GM12878 (cell line): Measurements from ENCODE around the gene OSBPL5. TPM values are rescaled to one million over a fixed set of nuclear protein-coding genes. Genes with fewer than 3 reads are reported as not detected.

Source experiments
- ATAC-seq: fragments of 200-7000 bp; cut with Tn5 transposase; 3 replicates; pipeline ENCODE4 v1.9.1; 2020; ENCODE audit warnings: mild to moderate bottlenecking, moderate library complexity
- BruUV-seq: library from RNA; stranded (reverse); fragments of 400-500 nt; replicated peaks from 2 replicates; lab custom pipeline; 2021; lab: Mats Ljungman, UMichigan
- CTCF ChIA-PET: fragments of 300-600 bp; sonication (Branson Sonifier 250); formaldehyde crosslinking; extraction: SDS; loops from one replicate; lab custom pipeline; 2021; ENCODE audit warnings: inconsistent platforms; lab: Yijun Ruan, JAX
- POLR2A ChIA-PET: fragments of 350-600 bp; formaldehyde crosslinking; extraction: SDS; loops from one replicate; lab custom pipeline; 2021; ENCODE audit warnings: inconsistent platforms; lab: Charles Lee
- RAD21 ChIA-PET: fragments of 300-600 bp; sonication (Branson Sonifier 250); formaldehyde crosslinking; loops from one replicate; lab custom pipeline; 2023; ENCODE audit warnings: antibody characterized with exemption; ENCODE audit not compliant: unreplicated experiment; lab: Charles Lee
- SMC1A ChIA-PET: fragments of 300-600 bp; sonication (Branson Sonifier 250); formaldehyde crosslinking; loops from one replicate; lab custom pipeline; 2023; ENCODE audit not compliant: unreplicated experiment, uncharacterized antibody; lab: Charles Lee
- DNase-seq: peaks from one replicate; pipeline ENCODE4 v3.0.0-alpha.2; 2011; ENCODE audit warnings: low read depth, low spot score
- FAIRE-seq: peaks from 3 replicates; lab custom pipeline; 2011; peaks lifted over from hg19 to GRCh38; lab: Jason Lieb, UNC
- H2AFZ ChIP-seq: 2 replicates; pipeline ENCODE4 v1.6.0; 2011; ENCODE audit warnings: low read depth, low read length, control low read depth; ENCODE audit not compliant: control insufficient read depth
- H3K27ac ChIP-seq: 2 replicates; pipeline ENCODE4 v1.5.1; 2011; ENCODE audit warnings: control low read depth; ENCODE audit not compliant: control insufficient read depth, insufficient read depth
- H3K27me3 ChIP-seq, 2 experiments: replicated peaks in 1 of 2; 2 replicates each; pipeline versions ENCODE4 v1.6.0 to v1.6.1; 2011; ENCODE audit warnings: low read length in 1 of 2; ENCODE audit not compliant: control insufficient read depth in 2 of 2, insufficient read depth in 2 of 2
- H3K36me3 ChIP-seq, 2 experiments: 2 replicates each; pipeline ENCODE4 v1.5.1; 2011; ENCODE audit warnings: low read length in 1 of 2; ENCODE audit not compliant: control insufficient read depth in 2 of 2, insufficient read depth in 2 of 2
- H3K4me1 ChIP-seq: 2 replicates; pipeline ENCODE4 v1.6.1; 2011; ENCODE audit warnings: mild to moderate bottlenecking, low read length, moderate library complexity, mixed read lengths; ENCODE audit not compliant: control insufficient read depth, insufficient read depth
- H3K4me2 ChIP-seq: 2 replicates; pipeline ENCODE4 v1.6.0; 2011; ENCODE audit warnings: control low read depth; ENCODE audit not compliant: control insufficient read depth, insufficient read depth
- H3K4me3 ChIP-seq: fragments of 200-600 bp; sonication (generic); 2 replicates; pipeline ENCODE4 v1.5.1; 2016
- H3K79me2 ChIP-seq: 2 replicates; pipeline ENCODE4 v1.6.0; 2011; ENCODE audit warnings: low read length; ENCODE audit not compliant: control insufficient read depth, insufficient read depth
- H3K9ac ChIP-seq: 2 replicates; pipeline ENCODE4 v1.8.0; 2011; ENCODE audit warnings: low read length, control low read depth, mixed read lengths; ENCODE audit not compliant: control insufficient read depth, insufficient read depth
- H3K9me3 ChIP-seq: replicated peaks from 3 replicates; pipeline ENCODE4 v1.5.1; 2011; ENCODE audit warnings: mild to moderate bottlenecking, low read length; ENCODE audit not compliant: control insufficient read depth, insufficient read depth
- H4K20me1 ChIP-seq: 2 replicates; pipeline ENCODE4 v1.6.0; 2011; ENCODE audit not compliant: control insufficient read depth, insufficient read depth
- BACH1 ChIP-seq: fragments of 450-650 bp; IDR thresholded peaks from 2 replicates; pipeline ENCODE4 v1.6.1; 2017; ENCODE audit warnings: mild to moderate bottlenecking, borderline replicate concordance
- BRCA1 ChIP-seq: IDR thresholded peaks from 2 replicates; pipeline ENCODE4 v1.6.1; 2011; ENCODE audit warnings: low read depth, low read length, improper control_type of control experiment
- CBX3 ChIP-seq: fragments of 200-600 bp; sonication (generic); IDR thresholded peaks from 2 replicates; pipeline ENCODE4 v1.6.1; 2016; ENCODE audit warnings: low read depth, borderline replicate concordance
- DPF2 ChIP-seq: fragments of 450-650 bp; IDR thresholded peaks from 2 replicates; pipeline ENCODE4 v1.6.1; 2017; ENCODE audit warnings: mild to moderate bottlenecking
- ETV6 ChIP-seq, 2 experiments: fragments of 450-650 bp in 1 of 2; IDR thresholded peaks in 1 of 2; conservative IDR thresholded peaks in 1 of 2; 2 replicates each; pipeline ENCODE4 v1.6.1; 2014; ENCODE audit warnings: antibody characterized with exemption in 1 of 2, borderline replicate concordance in 1 of 2, low read depth in 1 of 2, mild to moderate bottlenecking in 1 of 2, moderate library complexity in 1 of 2
- EZH2 ChIP-seq: IDR thresholded peaks from 2 replicates; pipeline ENCODE4 v1.6.1; 2012; ENCODE audit warnings: low read depth, mild to moderate bottlenecking, control low read depth, inconsistent platforms, low read length, borderline replicate concordance; ENCODE audit not compliant: control insufficient read depth
- KLF5 ChIP-seq: fragments of 450-650 bp; IDR thresholded peaks from 2 replicates; pipeline ENCODE4 v1.6.1; 2014; ENCODE audit warnings: mild to moderate bottlenecking; ENCODE audit not compliant: partially characterized antibody
- PBX3 ChIP-seq: IDR thresholded peaks from 2 replicates; pipeline ENCODE4 v1.6.1; 2011; ENCODE audit warnings: mild to moderate bottlenecking, low read depth, low read length, moderate library complexity; ENCODE audit not compliant: insufficient replicate concordance
- RAD21 ChIP-seq: IDR thresholded peaks from 2 replicates; pipeline ENCODE4 v1.6.1; 2011; ENCODE audit warnings: mild to moderate bottlenecking, low read depth, low read length, moderate library complexity; ENCODE audit not compliant: insufficient read depth
- RELA ChIP-seq: fragments of 450-650 bp; IDR thresholded peaks from 2 replicates; pipeline ENCODE4 v1.8.0; 2014; ENCODE audit warnings: borderline replicate concordance; ENCODE audit not compliant: partially characterized antibody
- SPI1 ChIP-seq: IDR thresholded peaks from 2 replicates; pipeline ENCODE4 v1.6.1; 2011; ENCODE audit warnings: low read depth, mild to moderate bottlenecking, low read length, moderate library complexity, borderline replicate concordance; ENCODE audit not compliant: insufficient read depth
- ZNF24 ChIP-seq: fragments of 450-650 bp; IDR thresholded peaks from 2 replicates; pipeline ENCODE4 v1.6.1; 2017; ENCODE audit warnings: antibody characterized with exemption, mild to moderate bottlenecking
- ZNF622 ChIP-seq: fragments of 450-650 bp; IDR thresholded peaks from 2 replicates; pipeline ENCODE4 v1.6.1; 2017; ENCODE audit warnings: mild to moderate bottlenecking, inconsistent platforms
- ZNF687 ChIP-seq: fragments of 450-650 bp; IDR thresholded peaks from 2 replicates; pipeline ENCODE4 v1.6.1; 2017; ENCODE audit warnings: mild to moderate bottlenecking, moderate library complexity
- ZZZ3 ChIP-seq: IDR thresholded peaks from 2 replicates; pipeline ENCODE4 v1.6.1; 2011; ENCODE audit warnings: low read depth; ENCODE audit not compliant: control insufficient read depth, insufficient read length
- WGBS: methylation state at CpG from one replicate; pipeline ENCODE4 v1.1.6; 2016; ENCODE audit warnings: low lambda C conversion rate; ENCODE audit not compliant: insufficient replicate concordance, insufficient coverage; ENCODE audit errors: missing lambda C conversion rate; 5-methylcytosine and 5-hydroxymethylcytosine counted together
- in situ Hi-C: fragments of 300-500 bp; cut with MboI; formaldehyde crosslinking; loops from 9 replicates; pipeline ENCODE4 v1.14.3; 2018; ENCODE audit warnings: mixed read lengths
- intact Hi-C: fragments of 100-400 bp; cut with micrococcal nuclease; formaldehyde crosslinking; loops from one replicate; pipeline ENCODE4 v1.14.2; 2022; ENCODE audit not compliant: unreplicated experiment
- polyA plus RNA-seq, 11 experiments: library from polyadenylated mRNA; depleted of rRNA in 4 of 11; unstranded in 6 of 11; stranded (reverse) in 5 of 11; fragments of >200 nt; fragmentation: Nextera tagmentation in 4 of 11; fragmentation: Illumina TruSeq in 1 of 11; extraction: Ambion mirVana in 4 of 11; extraction: Trizol in 1 of 11; gene quantifications; 1 replicate in 1 of 11; 2 replicates in 10 of 11; pipeline versions ENCODE4 v1.2.1 to v1.2.3, GENCODE V29; 2011 to 2016; ENCODE audit warnings: inconsistent platforms in 2 of 11, missing spikeins in 2 of 11, low read depth in 1 of 11
- total RNA-seq, 4 experiments: library from RNA; depleted of rRNA in 3 of 4; stranded (reverse); fragments of >200 nt in 3 of 4; fragmentation: Illumina TruSeq in 1 of 4; extraction: Trizol in 1 of 4; gene quantifications; 2 replicates each; pipeline versions ENCODE4 v1.2.1 to v1.2.3, GENCODE V29; 2013 to 2021

OSBPL5 gene
- total and polyA plus RNA-seq, 10 of the 15 experiments (the other 5 are each of a cell fraction or from before 2014, with no cell fraction given): not detected

- TF ChIP-seq ETV6 (conservative IDR thresholded peaks at IDR 0.05 in 1 of 2, IDR thresholded peaks at IDR 0.05 in 1 of 2; ENCODE audit: borderline replicate concordance in 1 of 2, low read depth in 1 of 2) (no peak), BACH1 (no peak), ZZZ3 (no peak), EZH2 (no peak), KLF5 (no peak), CBX3 (no peak), RELA (no peak), ZNF24 (no peak)
Measured at GRCh38 chr11:3122775-3123201, 42.3 kb downstream of the OSBPL5 start (continued).

GRCh38 chr11:3121931-3122774 is 43.0 kb downstream of the OSBPL5 start:
- no peak overlapping the region for H3K9ac ChIP-seq
- in situ Hi-C loops: no loop called here
- no peak for TF ChIP-seq PBX3
- TF ChIP-seq DPF2: no peak
- TF ChIP-seq ZNF687: no peak
- TF ChIP-seq KLF5: no peak
- TF ChIP-seq ZNF622: no peak
- TF ChIP-seq RAD21: no peak
- no peak for TF ChIP-seq SPI1
- no peak for TF ChIP-seq BRCA1
- no peak overlapping the region for H3K4me2 ChIP-seq
- no TSS peak for BruUV-seq
- no peak for DNase-seq
- H3K79me2 ChIP-seq: no peaks in the 10 kb centered on the region
- no peak for FAIRE-seq
- H3K36me3 ChIP-seq: no peaks in the 10 kb centered on the region
- no peak overlapping the region for H2AFZ ChIP-seq
- no peaks in the 10 kb centered on the region for H3K27me3 ChIP-seq
- ChIA-PET RAD21 (no interaction called here), SMC1A (no interaction called here), CTCF (no interaction called here), POLR2A (no interaction called here)
- no peak overlapping the region for H3K27ac ChIP-seq
- no peaks in the 10 kb centered on the region for H4K20me1 ChIP-seq
- no peak overlapping the region for H3K4me3 ChIP-seq
- intact Hi-C loops: no loop called here
- 37% methylated on average over 32 of the region's 34 CpGs for WGBS
- no peaks in the 10 kb centered on the region for H3K4me1 ChIP-seq
- no peak for ATAC-seq
- H3K9me3 ChIP-seq: no peaks in the 10 kb centered on the region
